ENCODE measurements around the gene PEAK1. TPM values are rescaled to one million over a fixed set of nuclear protein-coding genes. Genes with fewer than 3 reads are reported as not detected.
"Not testable (repeated sequence)": the region's sequence is repeated elsewhere in the genome, so short reads cannot be mapped to it uniquely, and the experiment has no call there.

Gene PEAK1
- total RNA-seq, 4 donors from 2014 or later = 14.5 to 31.1 (median 25.9) TPM

- Histone ChIP-seq H3K27me3 (no peaks in the 10 kb centered on the region), H3K9me3 (no peaks in the 10 kb centered on the region), H3K36me3 (no peaks in the 10 kb centered on the region), H3K4me3 (no peak overlapping the region), H3K27ac (no peak overlapping the region), H3K4me1 (peaks cover 16% of the 10 kb centered on the region)
- WGBS = 74% methylated on average over 3 of the region's 3 CpGs
- no peak for TF ChIP-seq CTCF (IDR thresholded peaks at IDR 0.05)
- no peak for TF ChIP-seq EP300 (IDR thresholded peaks at IDR 0.05)
- no peak for TF ChIP-seq POLR2AphosphoS5 (IDR thresholded peaks at IDR 0.05)
- DNase-seq (ENCODE audit: low spot score in 2 of 2) = no peak
Measured at GRCh38 chr15:77167406-77167805, 252.5 kb downstream of the PEAK1 start.

GRCh38 chr15:77163781-77164384, 256.0 kb downstream of the PEAK1 start:
- Histone ChIP-seq H3K36me3 (no peaks in the 10 kb centered on the region), H3K4me3 (no peak overlapping the region), H3K4me1 (peaks cover 14% of the 10 kb centered on the region), H3K27ac (no peak overlapping the region), H3K27me3 (no peaks in the 10 kb centered on the region), H3K9me3 (no peaks in the 10 kb centered on the region)
- no peak for DNase-seq (ENCODE audit: low spot score in 2 of 2)
- TF ChIP-seq POLR2AphosphoS5 (IDR thresholded peaks at IDR 0.05) (no peak), POLR2A (IDR thresholded peaks at IDR 0.05) (no peak), EP300 (IDR thresholded peaks at IDR 0.05) (no peak), CTCF (IDR thresholded peaks at IDR 0.05) (no peak)
- 89% methylated on average over 7 of the region's 7 CpGs for WGBS

GRCh38 chr15:77162872-77163633, 256.9 kb downstream of the PEAK1 start:
- H3K4me1 ChIP-seq = peaks cover 6% of the 10 kb centered on the region
- no peak for DNase-seq (ENCODE audit: low spot score in 2 of 2)
- 82% methylated on average over 4 of the region's 4 CpGs for WGBS
- H3K4me3 ChIP-seq = no peak overlapping the region
- peaks cover 5% of the 10 kb centered on the region for H3K36me3 ChIP-seq
- H3K27me3 ChIP-seq = no peaks in the 10 kb centered on the region
- no peaks in the 10 kb centered on the region for H3K9me3 ChIP-seq
- TF ChIP-seq POLR2AphosphoS5 (IDR thresholded peaks at IDR 0.05) (no peak), CTCF (IDR thresholded peaks at IDR 0.05) (no peak), POLR2A (IDR thresholded peaks at IDR 0.05) (no peak), EP300 (IDR thresholded peaks at IDR 0.05) (no peak)
- no peak overlapping the region for H3K27ac ChIP-seq

- Histone ChIP-seq H3K4me3 (no peak overlapping the region), H3K27me3 (no peaks in the 10 kb centered on the region), H3K9me3 (no peaks in the 10 kb centered on the region), H3K4me1 (no peaks in the 10 kb centered on the region), H3K36me3 (peaks cover 24% of the 10 kb centered on the region), H3K27ac (no peak overlapping the region)
- DNase-seq (ENCODE audit: low spot score in 2 of 2) = no peak
- no peak for TF ChIP-seq POLR2A (IDR thresholded peaks at IDR 0.05)
- TF ChIP-seq CTCF (IDR thresholded peaks at IDR 0.05) = no peak
- no peak for TF ChIP-seq EP300 (IDR thresholded peaks at IDR 0.05)
- no peak for TF ChIP-seq POLR2AphosphoS5 (IDR thresholded peaks at IDR 0.05)
- WGBS = 79% methylated on average over 7 of the region's 7 CpGs
Measured at GRCh38 chr15:77160562-77161478, 259.1 kb downstream of the PEAK1 start.

GRCh38 chr15:77156000-77156399, 263.9 kb downstream of the PEAK1 start:
- not testable (repeated sequence) for H3K9me3 ChIP-seq; H3K4me3 ChIP-seq; H3K4me1 ChIP-seq; H3K27me3 ChIP-seq; H3K27ac ChIP-seq; DNase-seq (ENCODE audit: low spot score in 2 of 2)
- H3K36me3 ChIP-seq = peaks cover 24% of the 10 kb centered on the region
- WGBS = 95% methylated on average over 9 of the region's 11 CpGs

Data from suprapubic skin (tissue), 4 donors.